ENCODE results near the gene WDR3.

WDR3 gene

GRCh38 chr1:117959364-117959763 is 29.8 kb downstream of the WDR3 start:
- DNase-seq: no peak

DNA sequence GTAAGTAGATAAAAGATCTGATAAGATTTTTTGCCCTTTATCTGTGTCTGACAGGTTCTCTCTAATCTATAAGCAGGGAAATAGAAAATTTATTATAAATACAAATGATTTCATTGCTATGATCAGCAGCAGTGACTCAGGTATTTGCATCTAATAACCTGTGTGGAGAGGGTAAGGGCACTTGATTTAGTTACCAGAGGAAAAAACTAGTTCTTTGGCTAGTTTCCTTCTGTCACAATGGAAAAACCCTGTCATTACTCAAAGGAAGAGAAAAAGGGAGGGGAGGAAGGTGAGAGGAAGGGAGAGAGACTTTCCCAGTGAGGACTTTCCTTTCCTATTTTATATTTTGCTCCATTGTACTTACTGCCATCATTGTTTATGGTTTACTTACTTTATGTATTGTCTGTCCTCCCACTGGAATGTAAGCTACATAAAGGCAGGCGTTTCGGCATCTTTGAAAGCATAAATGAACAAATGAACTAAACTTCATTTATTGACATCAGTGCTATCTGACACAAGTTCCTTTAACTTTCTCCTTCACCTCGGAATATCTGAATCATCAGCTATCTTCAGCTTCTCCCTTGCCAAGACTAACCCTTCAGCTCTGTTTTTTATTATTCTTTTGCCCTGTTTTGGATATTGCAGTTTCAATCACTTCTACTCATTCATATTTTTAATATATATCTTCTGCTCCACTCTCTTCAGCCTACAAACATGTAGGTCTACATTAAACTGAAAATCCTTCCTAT is 34.9 kb downstream of the WDR3 start:
- DNase-seq: no peak

DNA sequence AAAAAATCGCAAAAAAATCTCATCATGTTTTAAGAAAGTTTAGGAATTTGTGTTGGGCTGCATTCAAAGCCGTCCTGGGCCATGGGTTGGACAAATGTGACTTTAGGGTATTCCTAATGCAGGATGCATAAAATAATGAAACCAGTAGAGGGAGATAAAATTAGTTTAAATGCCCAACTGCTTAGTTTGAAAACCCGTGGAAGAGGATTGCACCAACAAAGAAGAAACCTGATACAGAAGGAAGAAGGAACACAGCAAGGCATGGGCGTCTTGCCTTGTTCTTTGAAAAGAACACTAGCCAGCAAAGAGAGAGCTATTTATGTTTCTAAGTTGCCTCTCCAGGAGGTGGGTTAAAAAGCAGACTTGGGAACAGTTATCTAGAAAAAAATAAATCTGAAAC is 37.9 kb downstream of the WDR3 start:
- no peak for DNase-seq

- DNase-seq: no peak
Measured at GRCh38 chr1:117967881-117968280, 38.3 kb downstream of the WDR3 start.

GRCh38 chr1:117970252-117970651 is 40.7 kb downstream of the WDR3 start:
- no peak for DNase-seq

DNA sequence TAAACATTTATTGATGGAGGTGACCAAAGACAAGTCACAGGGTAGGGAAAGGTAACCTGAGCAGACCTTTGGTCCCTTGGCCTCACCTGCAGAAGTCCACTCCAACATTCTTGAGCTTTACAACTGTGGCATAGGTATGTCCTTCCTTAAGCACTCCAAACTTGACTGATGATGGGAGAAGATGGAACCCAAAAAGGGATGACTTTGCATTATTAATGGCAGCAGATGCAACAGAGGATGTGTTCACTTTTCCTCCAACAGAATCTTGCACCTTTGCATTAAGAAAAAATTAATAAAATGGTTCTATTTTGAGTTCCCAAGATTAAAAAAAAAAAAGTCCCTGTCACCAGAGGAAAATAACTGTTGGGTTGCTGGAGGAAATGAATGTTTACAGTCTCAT is 42.2 kb downstream of the WDR3 start:
- no peak for DNase-seq

DNA sequence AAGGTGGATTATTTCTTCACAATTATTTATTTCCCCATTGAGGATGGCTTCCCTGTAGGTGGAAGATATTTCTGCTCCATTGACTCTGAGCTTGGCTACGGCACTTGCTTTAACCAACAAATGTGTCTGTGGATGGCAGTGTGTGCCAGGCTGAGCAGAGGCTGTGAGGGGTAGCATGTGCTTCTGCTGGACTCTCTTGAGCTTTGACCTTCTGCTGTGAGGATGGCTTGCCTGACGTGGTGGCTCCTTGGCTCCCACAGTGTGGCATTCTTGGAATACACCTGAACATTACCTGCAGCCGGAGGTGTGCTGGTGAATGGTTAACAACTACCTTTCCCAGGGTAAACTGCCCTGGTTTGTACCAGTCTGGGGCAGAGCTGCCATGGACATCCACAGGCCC is 46.8 kb downstream of the WDR3 start:
- DNase-seq: no peak

DNA sequence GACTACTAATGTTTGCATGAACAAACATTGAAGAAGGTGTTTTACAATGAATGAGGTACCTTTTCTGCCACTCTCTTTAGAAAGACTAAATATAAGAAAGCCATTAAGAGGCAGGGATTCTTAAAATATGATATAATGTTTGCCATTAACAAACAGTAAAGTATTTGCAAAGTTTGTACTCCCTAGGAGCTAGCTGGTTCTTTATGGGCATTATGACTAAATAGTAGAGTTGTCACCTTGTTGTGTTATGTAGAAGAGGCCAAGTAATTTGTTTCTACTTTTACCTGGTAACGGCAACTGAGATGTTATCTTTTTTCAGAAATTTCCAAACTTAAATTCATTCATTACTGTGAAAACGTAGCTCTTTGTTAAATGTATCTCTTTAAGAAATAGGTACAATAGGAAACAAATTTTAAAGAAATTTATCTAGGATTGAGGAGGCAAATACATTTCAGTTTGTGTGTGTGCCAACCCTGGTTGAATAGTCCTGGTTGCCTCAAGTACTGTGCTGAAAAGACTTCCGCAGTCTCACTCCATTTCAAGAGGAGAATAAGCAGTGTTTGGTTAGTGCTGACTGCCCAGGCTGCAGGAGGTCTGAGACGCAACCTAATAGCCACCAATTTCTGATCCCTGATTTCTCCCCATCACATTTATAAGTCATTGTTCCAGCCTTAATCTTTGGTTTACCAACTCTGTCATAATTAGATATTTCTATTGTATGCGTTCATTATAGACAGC is 52.1 kb downstream of the WDR3 start:
- DNase-seq: no peak

DNA sequence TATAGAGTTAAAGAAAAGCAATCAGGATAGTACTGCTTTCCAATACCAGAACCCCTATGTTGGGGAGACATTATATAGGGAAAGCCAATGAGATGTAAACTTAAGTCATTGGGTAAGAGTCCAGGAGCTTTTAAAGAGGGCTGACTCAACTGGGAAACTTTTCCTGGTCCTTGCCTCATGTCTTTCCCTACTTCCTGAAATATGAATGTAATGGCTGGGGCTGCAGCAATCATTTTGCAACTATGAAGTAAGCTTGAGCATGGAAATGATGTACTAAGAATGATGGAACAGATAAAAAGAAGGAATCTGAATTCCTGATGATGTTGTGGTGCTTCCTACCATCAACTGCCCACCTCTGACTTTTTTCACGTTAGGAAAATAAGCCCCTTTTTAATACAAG is 55.7 kb downstream of the WDR3 start:
- no peak for DNase-seq

DNA sequence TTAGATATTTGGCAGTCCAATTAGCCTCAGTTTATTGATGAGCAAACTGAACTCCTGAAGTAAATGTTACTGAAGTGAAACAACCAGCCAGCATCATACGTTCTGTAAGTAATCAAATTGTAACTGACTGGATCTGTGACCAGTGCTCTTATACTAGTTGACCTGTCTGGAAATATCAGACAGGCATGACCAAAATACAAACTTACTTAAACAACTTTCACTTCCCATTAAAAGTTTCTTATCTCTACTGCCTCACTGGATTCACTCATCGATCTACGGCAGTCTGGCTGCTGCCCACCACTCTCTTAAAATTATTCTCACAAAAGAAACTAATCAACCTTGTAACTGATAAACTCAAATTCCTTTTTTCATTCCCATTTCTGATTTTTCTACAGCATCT is 56.4 kb downstream of the WDR3 start:
- DNase-seq: no peak

DNA sequence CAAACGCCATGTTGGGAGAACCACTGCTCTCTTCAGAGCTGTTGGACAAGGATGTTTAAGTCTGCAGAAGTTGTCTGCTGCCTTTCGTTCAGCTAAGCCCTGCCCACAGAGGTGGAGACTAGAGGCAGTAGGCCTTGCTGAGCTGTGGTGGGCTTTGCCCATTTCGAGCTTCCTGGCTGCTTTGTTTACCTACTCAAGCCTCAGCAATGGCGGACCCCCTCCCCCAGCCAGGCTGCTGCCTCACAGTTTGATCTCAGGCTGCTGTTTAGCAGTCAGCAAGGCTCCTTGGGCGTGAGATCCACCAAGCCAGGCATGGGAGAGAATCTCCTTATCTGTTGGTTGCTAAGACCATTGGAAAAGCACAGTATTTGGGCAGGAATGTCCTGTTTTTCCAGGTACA is 74.8 kb downstream of the WDR3 start:
- no peak for DNase-seq

GRCh38 chr1:118007391-118007790 is 77.9 kb downstream of the WDR3 start:
- DNase-seq: no peak

GRCh38 chr1:118008011-118008410 is 78.5 kb downstream of the WDR3 start:
- DNase-seq: no peak

DNA sequence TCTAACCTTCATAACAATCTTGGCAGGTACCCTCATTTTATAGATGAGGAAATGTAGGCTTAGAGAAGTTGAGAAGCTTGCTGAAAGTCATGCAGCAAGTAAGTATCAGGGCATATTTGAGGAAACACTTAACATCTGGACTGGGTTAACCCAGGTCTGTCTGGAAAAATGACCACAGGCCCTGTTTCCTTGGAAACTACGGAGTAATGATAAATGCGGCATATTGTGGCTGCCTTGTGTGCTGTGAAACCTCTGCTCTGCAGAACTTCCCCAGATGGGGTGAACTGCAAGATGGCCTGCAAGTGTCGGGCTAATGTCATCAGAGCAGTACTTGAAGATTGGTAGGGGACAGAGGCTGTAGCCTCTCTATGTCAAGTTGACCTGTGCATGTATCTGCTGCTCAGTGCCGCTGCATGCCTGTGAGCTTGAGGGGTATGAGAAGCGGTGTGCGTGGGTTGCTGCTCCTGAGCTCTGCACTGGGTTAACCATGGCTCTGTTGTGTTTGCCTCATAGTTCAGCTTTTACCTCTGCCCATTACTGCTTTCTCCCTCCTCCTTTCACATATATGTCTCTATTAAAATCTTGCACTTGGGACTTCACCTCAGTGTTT is 83.1 kb downstream of the WDR3 start:
- DNase-seq: no peak

DNA sequence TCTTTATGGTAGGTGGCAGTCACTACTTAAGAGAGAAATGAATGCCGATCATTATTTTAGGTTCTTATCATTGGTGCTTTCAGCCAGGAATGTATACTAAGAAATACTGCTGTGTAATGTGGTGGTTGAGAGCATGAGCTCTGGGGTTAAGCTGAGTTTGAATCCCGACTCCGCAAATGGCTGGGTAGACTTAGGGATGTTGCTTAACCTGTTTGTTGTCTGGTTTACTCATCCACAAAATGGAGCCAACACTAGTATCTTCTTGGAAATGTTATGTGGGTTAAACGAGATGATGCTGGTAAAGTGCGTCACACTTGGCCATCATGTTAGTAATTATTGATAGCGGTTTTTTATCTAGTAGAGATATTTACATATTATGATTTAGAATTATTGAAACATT is 83.8 kb downstream of the WDR3 start:
- no peak for DNase-seq

DNA sequence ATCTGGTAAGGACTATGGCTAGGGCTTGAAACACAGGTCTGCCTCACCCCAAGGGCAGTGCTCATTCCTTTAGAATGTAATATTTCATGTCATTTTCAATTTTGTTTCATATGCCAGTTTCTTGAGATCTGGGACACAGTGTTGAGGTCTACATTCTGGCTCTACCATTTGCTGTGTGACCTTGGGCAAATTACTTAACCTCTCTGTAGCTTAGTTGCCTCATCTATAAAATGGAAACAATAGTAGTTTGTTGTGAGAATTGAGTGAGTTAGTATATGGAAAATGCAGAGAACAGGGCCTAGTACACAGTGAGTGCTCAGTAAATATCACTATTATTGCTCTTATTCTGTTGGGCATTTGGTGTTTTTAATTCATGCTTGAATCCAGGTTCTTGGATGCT is 84.4 kb downstream of the WDR3 start:
- DNase-seq: no peak
